Thyroid gland (tissue), 4 donors: ENCODE results near the gene KDELR3. TPM values are rescaled to one million over a fixed set of nuclear protein-coding genes. Genes with fewer than 3 reads are reported as not detected.

Experiments used
- DNase-seq, 2 donors: peaks; one replicate each; pipeline ENCODE4 v3.0.0-alpha.2; 2019
- H3K27ac ChIP-seq, 3 donors: fragments of 200-600 bp; sonication (generic); 1 replicate in 2 of 3; 2 replicates in 1 of 3; pipeline ENCODE4 v1.5.1; 2016 to 2019; ENCODE audit warnings: mild to moderate bottlenecking in 1 of 3, moderate library complexity in 1 of 3
- H3K27me3 ChIP-seq: fragments of 200-600 bp; sonication (generic); one replicate; pipeline ENCODE4 v1.5.1; 2019
- H3K36me3 ChIP-seq, 2 donors: fragments of 200-600 bp; sonication (generic); one replicate each; pipeline ENCODE4 v1.5.1; 2016 to 2019
- H3K4me1 ChIP-seq, 2 donors: fragments of 200-600 bp; sonication (generic); one replicate each; pipeline ENCODE4 v1.5.1; 2017 to 2019
- H3K4me3 ChIP-seq, 3 donors: fragments of 200-600 bp; sonication (generic); replicated peaks in 1 of 3; 1 replicate in 2 of 3; 2 replicates in 1 of 3; pipeline ENCODE4 v1.5.1; 2016; ENCODE audit warnings: mild to moderate bottlenecking in 1 of 3
- H3K9me3 ChIP-seq: fragments of 200-600 bp; sonication (generic); one replicate; pipeline ENCODE4 v1.5.1; 2017
- POLR2A ChIP-seq, 2 donors: fragments of 450-650 bp; IDR thresholded peaks; one replicate each; pipeline ENCODE4 v1.6.1; 2017; ENCODE audit warnings: antibody characterized with exemption in 2 of 2, mild to moderate bottlenecking in 2 of 2, moderate library complexity in 1 of 2
- WGBS, 2 donors: methylation state at CpG; one replicate each; pipeline ENCODE4 v1.1.5; 2017; 5-methylcytosine and 5-hydroxymethylcytosine counted together
- intact Hi-C: fragments of 100-400 bp; cut with DNase I; formaldehyde crosslinking; loops from one replicate; pipeline ENCODE4 v1.15.1; 2023
- total RNA-seq, 4 donors: library from RNA; depleted of rRNA; stranded (reverse); fragments of >200 nt; gene quantifications; one replicate each; pipeline ENCODE4 v1.2.3, GENCODE V29; 2016
- TF ChIP-seq, protein P1 (sequence below), 6 experiments: fragments of 200-600 bp in 3 of 6; fragments of 450-650 bp in 3 of 6; sonication (generic) in 3 of 6; IDR thresholded peaks; one replicate each; pipeline ENCODE4 v1.5.1; 2016 to 2019; ENCODE audit warnings: antibody characterized with exemption in 6 of 6, mild to moderate bottlenecking in 2 of 6, inconsistent platforms in 1 of 6, moderate library complexity in 1 of 6

The KDELR3 gene
- total RNA-seq, 4 donors from 2014 or later: 7.5 to 14.4 (median 11.8) TPM

DNA sequence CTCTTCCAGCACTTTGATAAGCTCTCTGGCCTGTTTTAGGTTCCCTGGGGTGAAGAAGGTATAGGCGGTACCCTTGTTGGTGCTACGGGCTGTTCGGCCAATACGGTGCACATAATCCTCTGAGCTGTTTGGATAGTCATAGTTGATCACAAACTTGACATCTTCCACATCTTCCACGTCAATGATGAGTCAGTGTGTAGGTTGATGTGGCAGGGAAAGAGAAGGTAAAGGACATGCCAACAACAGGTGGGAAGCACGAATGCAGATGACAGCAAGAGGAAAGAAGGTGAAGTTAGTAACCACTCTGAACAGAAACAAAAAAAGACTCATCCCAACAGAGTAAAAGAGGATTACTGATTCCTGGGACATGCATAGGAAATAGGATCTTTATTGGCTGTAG lies 20.1 kb downstream of the KDELR3 start:
- Histone ChIP-seq H3K27me3 (no peaks in the 10 kb centered on the region), H3K27ac (no peak overlapping the region), H3K36me3 (peaks cover 97 to 98% of the 10 kb centered on the region in 2 donors), H3K4me1 (no peaks in the 10 kb centered on the region), H3K4me3 (no peak overlapping the region), H3K9me3 (no peaks in the 10 kb centered on the region)
- TF ChIP-seq, protein P1, sequence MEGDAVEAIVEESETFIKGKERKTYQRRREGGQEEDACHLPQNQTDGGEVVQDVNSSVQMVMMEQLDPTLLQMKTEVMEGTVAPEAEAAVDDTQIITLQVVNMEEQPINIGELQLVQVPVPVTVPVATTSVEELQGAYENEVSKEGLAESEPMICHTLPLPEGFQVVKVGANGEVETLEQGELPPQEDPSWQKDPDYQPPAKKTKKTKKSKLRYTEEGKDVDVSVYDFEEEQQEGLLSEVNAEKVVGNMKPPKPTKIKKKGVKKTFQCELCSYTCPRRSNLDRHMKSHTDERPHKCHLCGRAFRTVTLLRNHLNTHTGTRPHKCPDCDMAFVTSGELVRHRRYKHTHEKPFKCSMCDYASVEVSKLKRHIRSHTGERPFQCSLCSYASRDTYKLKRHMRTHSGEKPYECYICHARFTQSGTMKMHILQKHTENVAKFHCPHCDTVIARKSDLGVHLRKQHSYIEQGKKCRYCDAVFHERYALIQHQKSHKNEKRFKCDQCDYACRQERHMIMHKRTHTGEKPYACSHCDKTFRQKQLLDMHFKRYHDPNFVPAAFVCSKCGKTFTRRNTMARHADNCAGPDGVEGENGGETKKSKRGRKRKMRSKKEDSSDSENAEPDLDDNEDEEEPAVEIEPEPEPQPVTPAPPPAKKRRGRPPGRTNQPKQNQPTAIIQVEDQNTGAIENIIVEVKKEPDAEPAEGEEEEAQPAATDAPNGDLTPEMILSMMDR (IDR thresholded peaks at IDR 0.05): no peak
- no peak for TF ChIP-seq POLR2A (IDR thresholded peaks at IDR 0.05)
- DNase-seq: no peak
- 91 to 92% methylated on average over 6 of the region's 6 CpGs for WGBS, 2 donors
- intact Hi-C loops: no loop called here

DNA sequence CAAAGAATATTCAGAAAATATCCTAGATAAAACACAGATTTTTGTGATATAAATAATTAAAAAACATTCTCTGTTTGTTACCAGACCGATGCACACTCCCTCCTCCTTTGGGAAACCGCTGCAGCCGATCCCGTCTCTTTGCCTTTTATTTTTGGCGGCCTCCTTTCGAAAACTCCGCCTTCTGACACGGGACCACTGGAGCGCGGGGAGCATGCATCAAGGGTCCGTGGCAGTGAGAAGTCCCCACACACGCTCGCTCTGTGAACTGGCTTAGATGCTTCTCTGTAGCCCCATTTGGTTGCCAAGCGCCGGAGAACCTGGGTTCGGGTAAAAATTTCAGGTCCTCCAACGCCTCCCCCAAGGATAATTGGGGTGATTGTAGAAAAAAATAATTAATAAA lies 21.2 kb downstream of the KDELR3 start:
- no peak overlapping the region for H3K27ac ChIP-seq
- no peaks in the 10 kb centered on the region for H3K9me3 ChIP-seq
- H3K4me3 ChIP-seq: no peak overlapping the region
- no peak for DNase-seq
- intact Hi-C loops: no loop called here
- TF ChIP-seq POLR2A (IDR thresholded peaks at IDR 0.05): no peak
- no peaks in the 10 kb centered on the region for H3K27me3 ChIP-seq
- H3K36me3 ChIP-seq: peaks cover 97 to 98% of the 10 kb centered on the region in 2 donors
- 93 to 94% methylated on average over 17 of the region's 17 CpGs for WGBS, 2 donors
- no peaks in the 10 kb centered on the region for H3K4me1 ChIP-seq

DNA sequence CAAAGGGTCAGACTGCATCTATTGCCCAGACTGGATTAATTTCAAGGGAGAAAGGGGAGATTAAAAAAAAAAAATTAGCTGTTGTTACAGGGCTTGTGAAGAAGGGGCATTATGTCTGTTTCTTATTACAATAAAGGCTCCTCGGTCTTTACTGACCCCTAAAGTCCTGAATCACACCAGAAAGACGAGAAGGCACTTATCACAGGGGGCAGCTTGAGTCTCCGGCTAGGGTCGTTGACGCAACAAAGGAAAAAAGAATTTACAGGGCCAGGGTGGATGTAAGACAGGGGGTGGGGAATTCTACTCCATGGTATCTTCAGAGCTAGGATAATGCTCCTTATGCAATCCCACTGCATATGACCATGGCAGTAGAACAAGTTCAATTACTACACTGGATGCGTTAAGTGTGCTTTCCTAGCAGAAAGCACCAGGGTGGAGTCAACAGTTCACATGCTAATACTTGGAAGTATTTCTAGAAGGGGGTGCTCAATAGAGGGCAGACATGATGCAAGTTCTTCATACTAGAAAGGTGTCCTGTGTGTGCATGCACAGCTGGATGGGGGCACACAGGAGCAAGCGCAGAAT lies 21.8 kb downstream of the KDELR3 start:
- Histone ChIP-seq H3K4me1 (no peaks in the 10 kb centered on the region), H3K9me3 (no peaks in the 10 kb centered on the region), H3K4me3 (no peak overlapping the region), H3K36me3 (peaks cover 97 to 98% of the 10 kb centered on the region in 2 donors), H3K27ac (no peak overlapping the region), H3K27me3 (no peaks in the 10 kb centered on the region)
- intact Hi-C loops: no loop called here
- 82 to 85% methylated on average over 7 of the region's 7 CpGs for whole genome bisulfite sequencing, 2 donors
- no peak for DNase-seq
- no peak for TF ChIP-seq POLR2A (IDR thresholded peaks at IDR 0.05)
- TF ChIP-seq, protein P1 (IDR thresholded peaks at IDR 0.05): no peak

DNA sequence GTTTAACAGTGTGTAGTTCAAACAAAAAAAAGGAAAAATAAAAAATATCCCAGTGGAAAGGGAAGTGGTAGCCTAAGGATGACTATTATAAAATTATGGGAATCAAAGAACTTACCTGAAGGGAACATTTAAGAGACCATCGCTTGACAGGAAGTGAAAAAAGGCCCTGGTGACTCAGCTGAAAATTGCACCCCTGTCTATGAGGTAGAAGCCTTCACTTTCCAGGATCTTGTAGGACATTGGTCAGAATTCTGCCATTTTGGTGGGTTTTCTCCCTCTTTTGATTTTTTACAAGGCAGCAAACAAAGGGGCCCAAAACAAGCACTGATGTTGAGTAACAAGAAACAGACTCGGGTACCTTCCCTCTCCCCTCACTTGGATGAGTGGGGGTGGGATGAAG lies 22.6 kb downstream of the KDELR3 start:
- no peak for TF ChIP-seq POLR2A (IDR thresholded peaks at IDR 0.05)
- TF ChIP-seq, protein P1 (IDR thresholded peaks at IDR 0.05): no peak
- intact Hi-C loops: no loop called here
- Histone ChIP-seq H3K9me3 (no peaks in the 10 kb centered on the region), H3K4me1 (no peaks in the 10 kb centered on the region), H3K36me3 (peaks cover 97 to 98% of the 10 kb centered on the region in 2 donors), H3K27ac (no peak overlapping the region), H3K27me3 (no peaks in the 10 kb centered on the region), H3K4me3 (no peak overlapping the region)
- DNase-seq: no peak
- 69 to 81% methylated on average over 2 of the region's 2 CpGs for WGBS, 2 donors

DNA sequence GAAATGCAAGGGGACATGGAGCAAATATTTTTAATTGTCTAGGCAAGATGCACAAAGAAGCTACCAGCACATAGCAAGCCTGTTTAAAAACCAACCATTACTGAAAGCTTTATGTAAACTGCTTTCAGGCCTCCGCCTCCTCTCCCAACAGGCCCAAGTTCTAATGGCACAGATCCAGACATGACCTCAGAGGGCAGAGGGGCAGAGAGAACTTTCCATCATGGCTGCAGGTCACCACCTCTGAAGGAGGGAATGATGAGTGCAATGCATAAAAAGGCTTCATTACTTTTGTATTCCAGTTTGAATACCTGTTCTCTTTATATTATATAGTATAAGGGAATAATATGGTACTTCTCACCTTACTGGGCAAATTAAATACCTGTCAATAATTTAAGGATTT lies 23.0 kb downstream of the KDELR3 start:
- peak; percentile 54 to 59 for DNase-seq
- intact Hi-C loops: no loop called here
- H3K9me3 ChIP-seq: no peaks in the 10 kb centered on the region
- peaks cover 97 to 98% of the 10 kb centered on the region in 2 donors for H3K36me3 ChIP-seq
- WGBS, 2 donors: 57 to 71% methylated on average over 1 of the region's 1 CpG
- no peak for TF ChIP-seq POLR2A (IDR thresholded peaks at IDR 0.05)
- TF ChIP-seq, protein P1 (IDR thresholded peaks at IDR 0.05): no peak
- H3K4me3 ChIP-seq: no peak overlapping the region
- H3K4me1 ChIP-seq: no peaks in the 10 kb centered on the region
- no peak overlapping the region for H3K27ac ChIP-seq
- no peaks in the 10 kb centered on the region for H3K27me3 ChIP-seq
